HepG2 (cell line): ENCODE measurements around the gene HTR3B. TPM values are rescaled to one million over a fixed set of nuclear protein-coding genes. Genes with fewer than 3 reads are reported as not detected.
"Not testable (repeated sequence)": the region's sequence is repeated elsewhere in the genome, so short reads cannot be mapped to it uniquely, and the experiment has no call there.

Source experiments
- ATAC-seq: fragments of 200-7000 bp; cut with Tn5 transposase; 3 replicates; pipeline ENCODE4 v1.9.1; 2020; ENCODE audit warnings: mild to moderate bottlenecking, moderate library complexity
- BruUV-seq: library from RNA; stranded (reverse); fragments of 400-500 nt; replicated peaks from 2 replicates; lab custom pipeline; 2021; lab: Mats Ljungman, UMichigan
- CTCF ChIA-PET: fragments of 300-600 bp; formaldehyde crosslinking; extraction: SDS; loops from one replicate; lab custom pipeline; 2021; ENCODE audit warnings: low total read pairs, inconsistent platforms, low intra/inter-chr PET ratio; lab: Yijun Ruan, JAX
- POLR2A ChIA-PET: fragments of 350-600 bp; sonication (Branson Sonifier 250); formaldehyde crosslinking; loops from one replicate; lab custom pipeline; 2020; ENCODE audit warnings: antibody characterized with exemption, inconsistent platforms; lab: Yijun Ruan, JAX
- DNase-seq: peaks from one replicate; pipeline ENCODE4 v3.0.0-alpha.2; 2015; ENCODE audit warnings: low spot score
- FAIRE-seq: peaks from 3 replicates; lab custom pipeline; 2011; peaks lifted over from hg19 to GRCh38; lab: Jason Lieb, UNC
- H2AFZ ChIP-seq: one replicate; pipeline ENCODE4 v1.6.1; 2011; ENCODE audit warnings: low read length, inconsistent platforms
- H3K27ac ChIP-seq: fragments of 300-600 bp; 3 replicates; pipeline ENCODE4 v1.8.0; 2011; ENCODE audit warnings: mixed run types, mild to moderate bottlenecking, mixed read lengths, low read length, inconsistent platforms; ENCODE audit not compliant: insufficient read depth; ENCODE audit errors: extremely low read length
- H3K27me3 ChIP-seq, 2 experiments: fragments of 200-600 bp in 1 of 2; 2 replicates in 1 of 2; 3 replicates in 1 of 2; pipeline versions ENCODE4 v1.6.0 to v1.8.0; 2011; ENCODE audit warnings: low read length in 2 of 2, mild to moderate bottlenecking in 2 of 2, moderate library complexity in 2 of 2, inconsistent platforms in 1 of 2; ENCODE audit not compliant: insufficient read depth in 2 of 2, control insufficient read depth in 1 of 2
- H3K36me3 ChIP-seq, 2 experiments: fragments of 200-600 bp in 1 of 2; replicated peaks in 1 of 2; 2 replicates in 1 of 2; 3 replicates in 1 of 2; pipeline versions ENCODE4 v1.5.1 to v1.8.0; 2011; ENCODE audit warnings: low read length in 2 of 2, inconsistent platforms in 1 of 2; ENCODE audit not compliant: insufficient read depth in 2 of 2, control insufficient read depth in 1 of 2
- H3K4me1 ChIP-seq: 2 replicates; pipeline ENCODE4 v1.5.1; 2012; ENCODE audit warnings: low read length, inconsistent platforms; ENCODE audit not compliant: insufficient read depth
- H3K4me2 ChIP-seq: 2 replicates; pipeline ENCODE4 v1.6.0; 2011; ENCODE audit warnings: low read depth, low read length, inconsistent platforms
- H3K4me3 ChIP-seq, 3 experiments: fragments of 200-600 bp in 1 of 3; sonication (generic), shearing (Covaris generic) in 1 of 3; replicated peaks in 1 of 3; 2 replicates each; pipeline ENCODE4 v1.5.1; 2011 to 2016; ENCODE audit warnings: low read length in 3 of 3, inconsistent platforms in 2 of 3, low read depth in 2 of 3, mild to moderate bottlenecking in 2 of 3, control low read depth in 1 of 3, mixed read lengths in 1 of 3; ENCODE audit not compliant: insufficient read depth in 1 of 3
- H3K79me2 ChIP-seq: one replicate; pipeline ENCODE4 v1.6.1; 2011; ENCODE audit warnings: low read length, inconsistent platforms; ENCODE audit not compliant: insufficient read depth
- H3K9ac ChIP-seq: 2 replicates; pipeline ENCODE4 v1.6.0; 2011; ENCODE audit warnings: mild to moderate bottlenecking, low read depth, low read length, inconsistent platforms; ENCODE audit not compliant: insufficient read depth
- H3K9me3 ChIP-seq: 2 replicates; pipeline ENCODE4 v1.5.1; 2012; ENCODE audit warnings: mild to moderate bottlenecking, low read length
- H4K20me1 ChIP-seq: 2 replicates; pipeline ENCODE4 v1.6.0; 2011; ENCODE audit warnings: inconsistent platforms, mild to moderate bottlenecking, low read length, moderate library complexity; ENCODE audit not compliant: insufficient read depth
- EED ChIP-seq: sonication (generic); formaldehyde crosslinking; IDR thresholded peaks from 2 replicates; pipeline ENCODE4 v1.5.0; 2020; ENCODE audit warnings: mild to moderate bottlenecking, missing genetic modification reagents
- IKZF1 ChIP-seq: fragments of 450-650 bp; IDR thresholded peaks from 2 replicates; pipeline ENCODE4 v1.7.1; 2016
- JUNB ChIP-seq: sonication (generic); formaldehyde crosslinking; IDR thresholded peaks from 2 replicates; pipeline ENCODE4 v1.8.0; 2022; ENCODE audit warnings: missing genetic modification reagents, mild to moderate bottlenecking, borderline replicate concordance
- PRPF4 ChIP-seq: fragments of 200-400 bp; formaldehyde crosslinking; IDR thresholded peaks from 2 replicates; pipeline ENCODE4 v1.6.1; 2016; ENCODE audit warnings: low read length, low read depth; ENCODE audit not compliant: poor library complexity, severe bottlenecking
- RAD51 ChIP-seq: fragments of 450-650 bp; IDR thresholded peaks from 2 replicates; pipeline ENCODE4 v1.6.1; 2016; ENCODE audit warnings: borderline replicate concordance
- RBM22 ChIP-seq: fragments of 200-400 bp; formaldehyde crosslinking; optimal IDR thresholded peaks from 2 replicates; pipeline ENCODE3; 2017; ENCODE audit warnings: mild to moderate bottlenecking, low read length, moderate library complexity
- TEAD3 ChIP-seq: optimal IDR thresholded peaks from 2 replicates; pipeline ENCODE3; 2016; ENCODE audit warnings: borderline replicate concordance
- ZKSCAN5 ChIP-seq: sonication (generic); formaldehyde crosslinking; IDR thresholded peaks from 2 replicates; pipeline ENCODE4 v1.5.1; 2020; ENCODE audit warnings: mild to moderate bottlenecking, missing genetic modification reagents
- ZNF224 ChIP-seq: sonication (generic); formaldehyde crosslinking; IDR thresholded peaks from 2 replicates; pipeline ENCODE4 v1.5.0; 2020; ENCODE audit warnings: mild to moderate bottlenecking, missing genetic modification reagents
- ZNF816 ChIP-seq: sonication (generic); formaldehyde crosslinking; IDR thresholded peaks from 2 replicates; pipeline ENCODE4 v1.8.0; 2022; ENCODE audit warnings: missing genetic modification reagents, mild to moderate bottlenecking, borderline replicate concordance
- WGBS: methylation state at CpG from one replicate; pipeline ENCODE4 v1.1.6; 2017; ENCODE audit warnings: low lambda C conversion rate; 5-methylcytosine and 5-hydroxymethylcytosine counted together
- in situ Hi-C: cut with HindIII; loops from 2 replicates; pipeline ENCODE4 v1.10.0; 2017; ENCODE audit warnings: low pct_unique_long_range_greater_than_20kb; ENCODE audit not compliant: extremely low pct_ligation_motif_present
- intact Hi-C: fragments of 100-400 bp; cut with micrococcal nuclease; formaldehyde crosslinking; loops from one replicate; pipeline ENCODE4 v1.10.0; 2022; ENCODE audit not compliant: unreplicated experiment
- polyA plus RNA-seq, 8 experiments: library from polyadenylated mRNA; depleted of rRNA in 3 of 8; stranded (reverse) in 7 of 8; unstranded in 1 of 8; fragments of >200 nt; fragmentation: Illumina TruSeq in 4 of 8; extraction: Trizol in 4 of 8; gene quantifications; 2 replicates each; pipeline versions ENCODE4 v1.2.1 to v1.2.3, GENCODE V29; 2011 to 2016; ENCODE audit warnings: low read depth in 4 of 8, missing spikeins in 1 of 8, mixed read lengths in 1 of 8; ENCODE audit not compliant: insufficient read depth in 1 of 8
- total RNA-seq, 5 experiments: library from RNA; depleted of rRNA; stranded (reverse); fragments of >200 nt; fragmentation: Illumina TruSeq; extraction: Trizol; gene quantifications; 2 replicates each; pipeline ENCODE4 v1.2.3, GENCODE V29; 2016; ENCODE audit warnings: low read depth in 1 of 5

HTR3B gene
- total and polyA plus RNA-seq, 2 of the 13 experiments (the other 11 are each of a cell fraction or from before 2014, with no cell fraction given): 0.09 to 1.7 TPM

DNA sequence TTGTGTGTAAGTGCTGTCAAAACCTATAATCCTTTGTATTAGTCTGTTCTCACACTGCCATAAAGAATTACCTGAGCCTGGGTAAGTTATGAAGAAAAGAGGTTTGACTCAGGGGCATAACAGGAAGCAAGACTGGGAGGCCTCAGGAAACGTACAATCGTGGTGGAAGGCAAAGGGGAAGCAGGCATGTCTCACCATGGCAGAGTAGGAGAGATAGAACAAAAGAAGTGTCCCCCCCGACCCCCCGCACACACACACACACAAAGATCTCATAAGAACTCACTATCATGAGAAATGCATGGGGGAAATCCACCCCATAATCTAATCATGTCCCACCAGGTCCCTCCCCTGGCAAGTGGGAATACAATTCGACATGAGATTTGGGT lies 26.9 kb upstream of the HTR3B start:
- H3K27ac ChIP-seq: no peak overlapping the region
- H3K4me3 ChIP-seq: no peak overlapping the region
- intact Hi-C loops: no loop called here
- H3K79me2 ChIP-seq: peaks cover 4% of the 10 kb centered on the region
- TF ChIP-seq ZKSCAN5 (CRISPR knock-in tag): no peak
- no peak for TF ChIP-seq IKZF1
- TF ChIP-seq ZNF224 (CRISPR knock-in tag): no peak
- no peak for TF ChIP-seq JUNB
- no peak for TF ChIP-seq RBM22
- no peak for TF ChIP-seq EED
- TF ChIP-seq TEAD3 (CRISPR knock-in tag): no peak
- TF ChIP-seq RAD51: no peak
- no peak for TF ChIP-seq PRPF4
- TF ChIP-seq ZNF816 (CRISPR knock-in tag): no peak
- no peak overlapping the region for H3K9ac ChIP-seq
- ChIA-PET CTCF (no interaction called here), POLR2A (interaction anchor here (0.9 kb wide), 1 partner anchor 19 kb away, joined by 3 read pairs; no protein-coding TSS in a partner anchor)
- peaks cover 49% of the 10 kb centered on the region for H3K4me1 ChIP-seq
- H4K20me1 ChIP-seq: no peaks in the 10 kb centered on the region
- H3K4me2 ChIP-seq: no peak overlapping the region
- no peak overlapping the region for H2AFZ ChIP-seq
- BruUV-seq: no TSS peak
- in situ Hi-C loops: no loop called here
- no peaks in the 10 kb centered on the region for H3K9me3 ChIP-seq
- H3K36me3 ChIP-seq: no peaks in the 10 kb centered on the region
- no peaks in the 10 kb centered on the region; a peak in 1 of 5 replicates for H3K27me3 ChIP-seq
- DNase-seq: no peak
- FAIRE-seq: no peak
- ATAC-seq: no peak
- WGBS: 82% methylated on average over 5 of the region's 5 CpGs

- CTCF ChIA-PET, H3K9ac ChIP-seq: not testable (repeated sequence)
These were observed 25.1 kb upstream of the HTR3B start for GRCh38 chr11:113879446-113879845.

More at GRCh38 chr11:113879446-113879845, 25.1 kb upstream of the HTR3B start:
- H3K9me3 ChIP-seq, in situ Hi-C loops, H4K20me1 ChIP-seq, DNase-seq, H2AFZ ChIP-seq, H3K4me3 ChIP-seq, H3K79me2 ChIP-seq, H3K27ac ChIP-seq, H3K4me2 ChIP-seq, FAIRE-seq, POLR2A ChIA-PET, ATAC-seq, H3K27me3 ChIP-seq, H3K36me3 ChIP-seq, intact Hi-C loops, BruUV-seq: not testable (repeated sequence)
- H3K4me1 ChIP-seq: peaks cover 38% of the 10 kb centered on the region
- WGBS: 50% methylated on average over 2 of the region's 4 CpGs
